Activated CD4-positive, alpha-beta T cell treated with anti-CD3 and anti-CD28 coated beads for 1 hour (primary cell): ENCODE measurements around the gene CKS1B.
"Not testable (repeated sequence)": the region's sequence is repeated elsewhere in the genome, so short reads cannot be mapped to it uniquely, and the experiment has no call there.

Experiments
- DNase-seq: peaks from one replicate; pipeline ENCODE4 v3.0.0-alpha.2; 2020

The CKS1B gene

GRCh38 chr1:154966111-154966510 lies 8.4 kb upstream of the CKS1B start:
- DNase-seq = no peak

GRCh38 chr1:154967331-154967950 lies 7.0 kb upstream of the CKS1B start:
- no peak for DNase-seq

GRCh38 chr1:154968731-154969130 lies 5.8 kb upstream of the CKS1B start:
- DNase-seq = no peak

- no peak for DNase-seq
These were observed 5.2 kb upstream of the CKS1B start for GRCh38 chr1:154969246-154969645.

- no peak for DNase-seq
These were observed 4.5 kb upstream of the CKS1B start for GRCh38 chr1:154969860-154970452.

- no peak for DNase-seq
These were observed 3.7 kb upstream of the CKS1B start, which contains the start of gene SHC1 for GRCh38 chr1:154970631-154971340. Gene SHC1, minus strand, starts transcription at chr1:154970747. Its CDS starts 221 bp downstream, at chr1:154970526.

GRCh38 chr1:154971341-154971998 lies 3.0 kb upstream of the CKS1B start:
- DNase-seq = no peak

- DNase-seq = no peak
These were observed 2.3 kb upstream of the CKS1B start for GRCh38 chr1:154972213-154972516.

GRCh38 chr1:154972517-154973343 lies 1.8 kb upstream of the CKS1B start:
- no peak for DNase-seq

- peak; percentile 80 for DNase-seq
These were observed 958 bp upstream of the CKS1B start for GRCh38 chr1:154973344-154974101.

- peak; percentile 91 for DNase-seq
These were observed 427 bp downstream of the CKS1B start for GRCh38 chr1:154974808-154975408.

GRCh38 chr1:154975409-154976059 lies 1.1 kb downstream of the CKS1B start:
- no peak for DNase-seq

- DNase-seq = not testable (repeated sequence)
These were observed 3.3 kb downstream of the CKS1B start for GRCh38 chr1:154977762-154978161.

- DNase-seq = no peak
These were observed 3.9 kb downstream of the CKS1B start for GRCh38 chr1:154978360-154978759.

- no peak for DNase-seq
These were observed 7.9 kb downstream of the CKS1B start for GRCh38 chr1:154982341-154982740.

GRCh38 chr1:154982897-154983648 lies 8.6 kb downstream of the CKS1B start, which contains the start of gene FLAD1:
Gene FLAD1, plus strand, starts transcription at chr1:154983344. Its CDS starts 351 bp downstream, at chr1:154983695.
- peak; percentile 91 for DNase-seq

- no peak for DNase-seq
These were observed 9.4 kb downstream of the CKS1B start for GRCh38 chr1:154983776-154984466.

GRCh38 chr1:154986736-154987135 lies 12.3 kb downstream of the CKS1B start:
- DNase-seq = not testable (repeated sequence)

- no peak for DNase-seq
These were observed 12.8 kb downstream of the CKS1B start for GRCh38 chr1:154987326-154987725.
